H1 (cell line): ENCODE data around the gene GID8. TPM values are rescaled to one million over a fixed set of nuclear protein-coding genes. Genes with fewer than 3 reads are reported as not detected.

Experiments
- CTCF ChIA-PET: fragments of 300-600 bp; sonication (Branson Sonifier 250); formaldehyde crosslinking; loops from one replicate; lab custom pipeline; 2021; ENCODE audit not compliant: partially characterized antibody; lab: Charles Lee
- POLR2A ChIA-PET: fragments of 300-600 bp; sonication (Branson Sonifier 250); formaldehyde crosslinking; loops from one replicate; lab custom pipeline; 2021; ENCODE audit warnings: inconsistent platforms; ENCODE audit not compliant: partially characterized antibody; lab: Charles Lee
- DNase-seq, 2 experiments: peaks; one replicate each; pipeline versions ENCODE4 v3.0.0 to v3.0.0-alpha.2; 2010 to 2022; ENCODE audit warnings: low spot score in 2 of 2, low read depth in 1 of 2, mixed read lengths in 1 of 2
- FAIRE-seq: peaks from 2 replicates; lab custom pipeline; 2011; peaks lifted over from hg19 to GRCh38; lab: Jason Lieb, UNC
- H2AFZ ChIP-seq: 2 replicates; pipeline ENCODE4 v1.8.1; 2012; ENCODE audit warnings: low read length, inconsistent platforms
- H2AK5ac ChIP-seq: 2 replicates; pipeline ENCODE4 v1.6.1; 2013; ENCODE audit warnings: low read depth, low read length
- H2BK120ac ChIP-seq: replicated peaks from 2 replicates; pipeline ENCODE3; 2013; ENCODE audit warnings: low read depth, low read length, inconsistent platforms
- H2BK12ac ChIP-seq: 2 replicates; pipeline ENCODE4 v1.6.1; 2013; ENCODE audit warnings: low read depth, low read length
- H2BK15ac ChIP-seq: 2 replicates; pipeline ENCODE4 v1.6.1; 2013; ENCODE audit warnings: low read length
- H2BK20ac ChIP-seq: 2 replicates; pipeline ENCODE4 v1.6.1; 2013; ENCODE audit warnings: low read length
- H2BK5ac ChIP-seq: 2 replicates; pipeline ENCODE4 v1.6.1; 2013; ENCODE audit warnings: low read depth, low read length
- H3K14ac ChIP-seq: 2 replicates; pipeline ENCODE4 v1.6.1; 2013; ENCODE audit warnings: inconsistent platforms; ENCODE audit not compliant: insufficient read length
- H3K18ac ChIP-seq: 2 replicates; pipeline ENCODE4 v1.6.1; 2013; ENCODE audit warnings: low read length; ENCODE audit errors: extremely low read depth
- H3K23ac ChIP-seq: 2 replicates; pipeline ENCODE4 v1.6.1; 2013; ENCODE audit warnings: inconsistent platforms; ENCODE audit not compliant: insufficient read length
- H3K23me2 ChIP-seq: 2 replicates; pipeline ENCODE4 v1.6.1; 2013; ENCODE audit warnings: low read depth, low read length
- H3K27ac ChIP-seq: 2 replicates; pipeline ENCODE4 v1.6.1; 2011; ENCODE audit warnings: low read depth, low read length, inconsistent platforms
- H3K27me3 ChIP-seq, 4 experiments: replicated peaks in 1 of 4; 1 replicate in 1 of 4; 2 replicates in 3 of 4; pipeline versions ENCODE4 v1.6.1 to v1.8.1; 2011 to 2013; ENCODE audit warnings: low read length in 3 of 4, mild to moderate bottlenecking in 3 of 4, inconsistent platforms in 2 of 4, mixed read lengths in 2 of 4, moderate library complexity in 1 of 4; ENCODE audit not compliant: control insufficient read depth in 3 of 4, insufficient read depth in 3 of 4; ENCODE audit errors: extremely low read depth in 1 of 4
- H3K36me3 ChIP-seq, 4 experiments: 2 replicates each; pipeline versions ENCODE4 v1.6.1 to v1.8.1; 2011 to 2013; ENCODE audit warnings: mild to moderate bottlenecking in 4 of 4, low read length in 3 of 4, moderate library complexity in 2 of 4, control low read depth in 1 of 4, inconsistent platforms in 1 of 4; ENCODE audit not compliant: insufficient read depth in 4 of 4, control insufficient read depth in 2 of 4
- H3K4ac ChIP-seq: replicated peaks from 2 replicates; pipeline ENCODE3; 2013; ENCODE audit warnings: low read length, low read depth, mixed read lengths, inconsistent platforms; ENCODE audit not compliant: insufficient read length
- H3K4me1 ChIP-seq, 4 experiments: replicated peaks in 1 of 4; 1 replicate in 1 of 4; 2 replicates in 3 of 4; pipeline versions ENCODE4 v1.6.1 to v1.8.1; 2011 to 2013; ENCODE audit warnings: low read length in 3 of 4, inconsistent platforms in 2 of 4, mixed read lengths in 1 of 4; ENCODE audit not compliant: insufficient read depth in 4 of 4, control insufficient read depth in 3 of 4
- H3K4me2 ChIP-seq, 2 experiments: 2 replicates each; pipeline versions ENCODE4 v1.6.1 to v1.8.1; 2011 to 2013; ENCODE audit warnings: low read depth in 2 of 2, low read length in 2 of 2, control low read depth in 1 of 2, inconsistent platforms in 1 of 2, mild to moderate bottlenecking in 1 of 2; ENCODE audit not compliant: insufficient read depth in 1 of 2
- H3K4me3 ChIP-seq, 4 experiments: fragments of 200-600, 300-600 bp in 1 of 4; sonication (generic), shearing (Covaris generic), sonication (Bioruptor Twin) in 1 of 4; 2 replicates each; pipeline versions ENCODE4 v1.5.1 to v1.8.1; 2011 to 2016; ENCODE audit warnings: low read length in 4 of 4, low read depth in 3 of 4, control low read depth in 2 of 4, inconsistent platforms in 2 of 4, mild to moderate bottlenecking in 2 of 4, mixed read lengths in 1 of 4, moderate library complexity in 1 of 4; ENCODE audit not compliant: insufficient read depth in 2 of 4; ENCODE audit errors: extremely low read depth in 1 of 4
- H3K56ac ChIP-seq: replicated peaks from 2 replicates; pipeline ENCODE3; 2013; ENCODE audit warnings: low read depth, mild to moderate bottlenecking, mixed read lengths, low read length, inconsistent platforms; ENCODE audit not compliant: insufficient read length
- H3K79me1 ChIP-seq: 2 replicates; pipeline ENCODE4 v1.6.1; 2013; ENCODE audit warnings: low read depth, low read length, control low read depth
- H3K79me2 ChIP-seq, 2 experiments: 2 replicates each; pipeline versions ENCODE4 v1.6.1 to v1.8.1; 2012 to 2013; ENCODE audit warnings: low read length in 2 of 2, mild to moderate bottlenecking in 2 of 2, inconsistent platforms in 1 of 2; ENCODE audit not compliant: insufficient read depth in 2 of 2, control insufficient read depth in 1 of 2
- H3K9ac ChIP-seq, 4 experiments: replicated peaks in 1 of 4; 1 replicate in 1 of 4; 2 replicates in 3 of 4; pipeline versions ENCODE4 v1.6.1 to v1.8.1; 2011 to 2013; ENCODE audit warnings: low read depth in 3 of 4, low read length in 3 of 4, control low read depth in 2 of 4, mild to moderate bottlenecking in 2 of 4, moderate library complexity in 2 of 4, inconsistent platforms in 1 of 4; ENCODE audit errors: extremely low read depth in 1 of 4
- H3K9me3 ChIP-seq, 2 experiments: 2 replicates each; pipeline versions ENCODE4 v1.6.1 to v1.8.1; 2012 to 2013; ENCODE audit warnings: mild to moderate bottlenecking in 2 of 2, moderate library complexity in 2 of 2, control low read depth in 1 of 2, inconsistent platforms in 1 of 2, low read depth in 1 of 2, low read length in 1 of 2, mixed read lengths in 1 of 2; ENCODE audit not compliant: insufficient read depth in 2 of 2
- H4K20me1 ChIP-seq, 2 experiments: replicated peaks in 1 of 2; 2 replicates each; pipeline versions ENCODE3 to v1.8.1; 2011 to 2013; ENCODE audit warnings: inconsistent platforms in 2 of 2, low read length in 2 of 2, mild to moderate bottlenecking in 1 of 2; ENCODE audit not compliant: insufficient read depth in 2 of 2, control insufficient read depth in 1 of 2
- H4K5ac ChIP-seq: 2 replicates; pipeline ENCODE4 v1.6.1; 2013; ENCODE audit warnings: low read length, low read depth, mixed read lengths, inconsistent platforms; ENCODE audit not compliant: insufficient read length
- H4K8ac ChIP-seq: 2 replicates; pipeline ENCODE4 v1.8.0; 2013; ENCODE audit warnings: mild to moderate bottlenecking, moderate library complexity, low read length, inconsistent platforms; ENCODE audit not compliant: insufficient read depth; ENCODE audit errors: extremely low read depth
- H4K91ac ChIP-seq: replicated peaks from 2 replicates; pipeline ENCODE3; 2013; ENCODE audit warnings: low read length, mixed read lengths, inconsistent platforms; ENCODE audit not compliant: insufficient read length
- BACH1 ChIP-seq: IDR thresholded peaks from 2 replicates; pipeline ENCODE4 v1.6.1; 2012; ENCODE audit warnings: low read length, improper control_type of control experiment
- POLR2AphosphoS5 ChIP-seq: IDR thresholded peaks from 2 replicates; pipeline ENCODE4 v1.6.1; 2011; ENCODE audit warnings: low read depth, low read length
- SIX5 ChIP-seq: IDR thresholded peaks from 2 replicates; pipeline ENCODE4 v1.6.1; 2011; ENCODE audit warnings: mild to moderate bottlenecking, low read depth, low read length
- WGBS, 2 experiments: shearing (Covaris generic) in 1 of 2; methylation state at CpG; one replicate each; pipeline versions ENCODE4 v1.1.6 to v1.1.7; 2013 to 2015; ENCODE audit warnings: low lambda C conversion rate in 2 of 2, mixed read lengths in 2 of 2, inconsistent platforms in 1 of 2, low coverage in 1 of 2, missing lambda C conversion rate in 1 of 2; ENCODE audit not compliant: insufficient replicate concordance in 2 of 2, insufficient coverage in 1 of 2, insufficient read length in 1 of 2; ENCODE audit errors: extremely low coverage in 1 of 2, missing lambda C conversion rate in 1 of 2; 5-methylcytosine and 5-hydroxymethylcytosine counted together
- polyA plus RNA-seq, 7 experiments: library from polyadenylated mRNA; depleted of rRNA in 3 of 7; stranded (reverse) in 5 of 7; unstranded in 2 of 7; fragments of >200 nt in 5 of 7; fragments of 200-250 nt in 2 of 7; gene quantifications; 1 replicate in 5 of 7; 2 replicates in 1 of 7; 4 replicates in 1 of 7; pipeline versions ENCODE4 v1.2.1 to v1.2.3, GENCODE V29; 2011 to 2013; ENCODE audit warnings: missing spikeins in 2 of 7, mixed read lengths in 2 of 7
- total RNA-seq: library from RNA; stranded (reverse); fragmentation: NEBNext Ultra II Directional; extraction: Animal tissue kit (Norgen Biotek cat#: 25700); gene quantifications from 2 replicates; pipeline ENCODE4 v1.2.1, GENCODE V29; 2021

Gene GID8
- total and polyA plus RNA-seq, 2 of the 8 experiments (the other 6 are each of a cell fraction or from before 2014, with no cell fraction given) = 39.7 to 72.9 TPM

DNA sequence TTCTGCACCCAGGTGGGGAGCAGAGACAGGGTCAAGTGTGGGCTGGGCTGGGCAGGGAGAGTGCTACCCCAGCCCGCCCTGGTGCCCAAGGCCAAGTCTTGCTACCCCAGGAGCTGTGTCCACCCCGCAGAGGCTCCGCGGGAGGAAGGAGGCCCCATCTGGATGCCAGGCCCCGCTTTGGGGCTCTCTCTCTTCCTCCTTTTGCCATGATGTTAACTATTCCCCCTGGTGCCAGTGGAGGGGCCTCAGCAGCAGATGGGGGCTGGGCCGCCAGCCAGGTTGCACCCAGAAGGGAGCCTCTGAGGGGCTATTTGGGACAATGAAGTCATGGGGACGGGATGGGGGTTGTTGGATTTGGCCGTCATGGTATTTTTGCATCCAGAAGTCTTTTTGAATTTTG is 23.9 kb downstream of the GID8 start:
- POLR2A ChIA-PET = interaction anchor here (1.1 to 1.6 kb wide), 5 partner anchors 8 to 61 kb away, joined by 3 to 6 read pairs (median 3); partner anchors contain the start of gene GID8
- CTCF ChIA-PET = interaction anchor here (0.6 to 1.6 kb wide), 6 partner anchors 9 to 576 kb away, joined by 3 to 7 read pairs (median 3); partner anchors contain the start of gene PTK6
- no peak overlapping the region for H4K5ac ChIP-seq
- no peaks in the 10 kb centered on the region for H3K9me3 ChIP-seq
- no peak overlapping the region for H2BK20ac ChIP-seq
- H3K9ac ChIP-seq = no peak overlapping the region; a peak in 1 of 7 replicates
- FAIRE-seq (no peak), DNase-seq (no peak)
- WGBS, 2 experiments = 94% methylated on average over 8 of the region's 8 CpGs; no CpG with 5 or more reads in 1 of the 2 experiments
- H4K91ac ChIP-seq = no peak overlapping the region
- H3K36me3 ChIP-seq = peaks cover 0 to 11% (median 5%) of the 10 kb centered on the region in 4 experiments; a peak in 5 of 8 replicates
- no peaks in the 10 kb centered on the region for H3K79me2 ChIP-seq
- no peak overlapping the region for H2AK5ac ChIP-seq
- H3K4me3 ChIP-seq = 0 out of 8 replicates have a peak overlapping the region, but pooled peaks of 1 of the 4 experiments have one; percentile 11
- H3K27me3 ChIP-seq = no peaks in the 10 kb centered on the region
- H3K4me2 ChIP-seq = 0 out of 4 replicates have a peak overlapping the region, but pooled peaks of 1 of the 2 experiments have one; percentile 6
- H2AFZ ChIP-seq = no peak overlapping the region
- no peak overlapping the region for H3K56ac ChIP-seq
- no peak overlapping the region for H3K4ac ChIP-seq
- peak overlapping the region; percentile 39; the same call in 1 of the 2 replicates for H4K8ac ChIP-seq
- H3K27ac ChIP-seq = no peak overlapping the region
- no peak overlapping the region; the same call in 1 of the 2 replicates for H2BK5ac ChIP-seq
- H2BK12ac ChIP-seq = no peak overlapping the region
- H3K4me1 ChIP-seq = peaks cover 0 to 3% (median 0%) of the 10 kb centered on the region in 4 experiments; a peak in 2 of 7 replicates
- H3K18ac ChIP-seq = no peak overlapping the region
- H3K23ac ChIP-seq = no peak overlapping the region
- H2BK15ac ChIP-seq = no peak overlapping the region
- no peaks in the 10 kb centered on the region for H3K23me2 ChIP-seq
- peaks cover 0 to 16% of the 10 kb centered on the region in 2 experiments for H4K20me1 ChIP-seq
- H3K79me1 ChIP-seq = peaks cover 3% of the 10 kb centered on the region; the same call in 1 of the 2 replicates
- no peak overlapping the region for H2BK120ac ChIP-seq
- no peak overlapping the region for H3K14ac ChIP-seq
- TF ChIP-seq POLR2AphosphoS5 = no peak
- TF ChIP-seq BACH1 = no peak
- no peak for TF ChIP-seq SIX5
